Endothelial cell of umbilical vein (primary cell): ENCODE data around the gene AUH. TPM values are rescaled to one million over a fixed set of nuclear protein-coding genes. Genes with fewer than 3 reads are reported as not detected.
A peak's percentile ranks its signal among the peaks of the same experiment; 100 is the strongest.

Experiments used
- BruUV-seq: library from RNA; stranded (reverse); fragments of 400-500 nt; replicated peaks from 2 replicates; lab custom pipeline; 2021; lab: Mats Ljungman, UMichigan
- CTCF ChIA-PET: fragments of 300-600, 350-600 bp; sonication (Branson Sonifier 250); formaldehyde crosslinking; loops from one replicate; lab custom pipeline; 2021; ENCODE audit warnings: antibody characterized with exemption, inconsistent platforms; lab: Charles Lee
- POLR2A ChIA-PET: fragments of 300-600, 350-600 bp; sonication (Branson Sonifier 250); formaldehyde crosslinking; loops from one replicate; lab custom pipeline; 2021; ENCODE audit warnings: antibody characterized with exemption, inconsistent platforms; lab: Charles Lee
- DNase-seq: peaks from one replicate; pipeline ENCODE4 v3.0.0-alpha.2; 2011; ENCODE audit warnings: low read depth, low spot score
- FAIRE-seq: peaks from 2 replicates; lab custom pipeline; 2011; peaks lifted over from hg19 to GRCh38; lab: Jason Lieb, UNC
- H2AFZ ChIP-seq: 2 replicates; pipeline ENCODE4 v1.6.0; 2012; ENCODE audit warnings: low read depth, low read length, control low read depth, inconsistent platforms
- H3K27ac ChIP-seq: 2 replicates; pipeline ENCODE4 v1.5.1; 2011; ENCODE audit warnings: low read depth, mild to moderate bottlenecking, control low read depth, low read length, moderate library complexity; ENCODE audit not compliant: insufficient read depth
- H3K27me3 ChIP-seq, 2 experiments: 2 replicates each; pipeline versions ENCODE4 v1.6.0 to v1.6.1; 2011; ENCODE audit warnings: low read length in 2 of 2, mixed read lengths in 1 of 2; ENCODE audit not compliant: control insufficient read depth in 2 of 2, insufficient read depth in 2 of 2
- H3K36me3 ChIP-seq, 2 experiments: 2 replicates in 1 of 2; 3 replicates in 1 of 2; pipeline ENCODE4 v1.5.1; 2011; ENCODE audit warnings: low read length in 2 of 2, mild to moderate bottlenecking in 1 of 2, moderate library complexity in 1 of 2; ENCODE audit not compliant: control insufficient read depth in 2 of 2, insufficient read depth in 2 of 2; ENCODE audit errors: extremely low read depth in 1 of 2
- H3K4me1 ChIP-seq: 3 replicates; pipeline ENCODE4 v1.5.1; 2011; ENCODE audit warnings: mild to moderate bottlenecking, low read length; ENCODE audit not compliant: control insufficient read depth, insufficient read depth; ENCODE audit errors: extremely low read depth
- H3K4me2 ChIP-seq: 2 replicates; pipeline ENCODE4 v1.6.1; 2011; ENCODE audit warnings: low read length, control low read depth, mixed read lengths; ENCODE audit not compliant: insufficient read depth
- H3K4me3 ChIP-seq, 3 experiments: fragments of 200-600 bp in 1 of 3; sonication (generic), shearing (Covaris generic) in 1 of 3; replicated peaks in 1 of 3; 2 replicates each; pipeline ENCODE4 v1.5.1; 2011 to 2016; ENCODE audit warnings: control low read depth in 3 of 3, low read length in 3 of 3, mild to moderate bottlenecking in 2 of 3, inconsistent platforms in 1 of 3, low read depth in 1 of 3, moderate library complexity in 1 of 3; ENCODE audit not compliant: insufficient read depth in 1 of 3
- H3K79me2 ChIP-seq: 2 replicates; pipeline ENCODE4 v1.6.0; 2012; ENCODE audit warnings: low read length, inconsistent platforms; ENCODE audit not compliant: control insufficient read depth, insufficient read depth
- H3K9ac ChIP-seq: replicated peaks from 2 replicates; pipeline ENCODE3; 2011; ENCODE audit warnings: low read length, control low read depth; ENCODE audit not compliant: insufficient read depth; ENCODE audit errors: extremely low read depth
- H3K9me1 ChIP-seq: replicated peaks from 3 replicates; pipeline ENCODE4 v1.6.0; 2011; ENCODE audit warnings: mild to moderate bottlenecking, low read length; ENCODE audit not compliant: control insufficient read depth, insufficient read depth; ENCODE audit errors: extremely low read depth
- H3K9me3 ChIP-seq: replicated peaks from 2 replicates; pipeline ENCODE4 v1.5.1; 2012; ENCODE audit warnings: low read length, inconsistent platforms; ENCODE audit not compliant: control insufficient read depth, insufficient read depth
- H4K20me1 ChIP-seq: replicated peaks from 2 replicates; pipeline ENCODE3; 2011; ENCODE audit warnings: mild to moderate bottlenecking, low read length; ENCODE audit not compliant: control insufficient read depth, insufficient read depth; ENCODE audit errors: extremely low read depth
- GATA2 ChIP-seq: IDR thresholded peaks from 2 replicates; pipeline ENCODE4 v1.7.0; 2011; ENCODE audit warnings: low read depth, mild to moderate bottlenecking, moderate library complexity, mixed read lengths, low read length; ENCODE audit not compliant: insufficient read length, insufficient read depth
- JUN ChIP-seq: IDR thresholded peaks from 2 replicates; pipeline ENCODE4 v1.6.1; 2011; ENCODE audit warnings: borderline replicate concordance, low read depth; ENCODE audit not compliant: insufficient read length, insufficient read depth
- MAX ChIP-seq: IDR thresholded peaks from 2 replicates; pipeline ENCODE4 v1.6.1; 2011; ENCODE audit not compliant: insufficient read depth, insufficient read length
- MYC ChIP-seq: IDR thresholded peaks from one replicate; pipeline ENCODE4 v1.6.1; 2011; ENCODE audit warnings: mild to moderate bottlenecking, low read depth, low read length
- POLR2AphosphoS5 ChIP-seq: IDR thresholded peaks from 2 replicates; pipeline ENCODE4 v1.6.1; 2012; ENCODE audit warnings: low read depth, mild to moderate bottlenecking, control low read depth, low read length, moderate library complexity; ENCODE audit not compliant: insufficient read depth
- dilution Hi-C: fragments of 300-500 bp; cut with MboI; formaldehyde crosslinking; loops from one replicate; pipeline ENCODE4 v1.15.0; 2019; ENCODE audit warnings: low sequenced_read_pairs; ENCODE audit not compliant: extremely low pct_ligation_motif_present
- intact Hi-C: fragments of 100-400 bp; cut with micrococcal nuclease; formaldehyde crosslinking; loops from one replicate; pipeline ENCODE4 v1.10.0; 2022
- polyA plus RNA-seq, 4 experiments: library from polyadenylated mRNA; depleted of rRNA in 3 of 4; stranded (reverse) in 3 of 4; unstranded in 1 of 4; fragments of >200 nt; gene quantifications; 2 replicates each; pipeline versions ENCODE4 v1.2.1 to v1.2.3, GENCODE V29; 2011 to 2012; ENCODE audit warnings: missing spikeins in 1 of 4
- total RNA-seq: library from RNA; stranded (reverse); gene quantifications from 2 replicates; pipeline ENCODE4 v1.2.3, GENCODE V29; 2021
- TF ChIP-seq, protein P1 (sequence below), 2 donors: IDR thresholded peaks; 1 replicate in 1 of 2; 2 replicates in 1 of 2; pipeline ENCODE4 v1.5.1; 2011; ENCODE audit warnings: low read length in 2 of 2, mild to moderate bottlenecking in 2 of 2, moderate library complexity in 2 of 2, control low read depth in 1 of 2, inconsistent platforms in 1 of 2, low read depth in 1 of 2; ENCODE audit not compliant: insufficient read depth in 1 of 2; ENCODE audit errors: extremely low read depth in 1 of 2

AUH gene
- total and polyA plus RNA-seq, 2 donors (not counting 3 experiments of a cell fraction or from before 2014, with no cell fraction given), result 2.3 to 9.2 TPM

- no peaks in the 10 kb centered on the region for H3K9me3 ChIP-seq
- no peaks in the 10 kb centered on the region for H3K36me3 ChIP-seq
- H3K9me1 ChIP-seq, result no peaks in the 10 kb centered on the region
- TF ChIP-seq, protein P1, sequence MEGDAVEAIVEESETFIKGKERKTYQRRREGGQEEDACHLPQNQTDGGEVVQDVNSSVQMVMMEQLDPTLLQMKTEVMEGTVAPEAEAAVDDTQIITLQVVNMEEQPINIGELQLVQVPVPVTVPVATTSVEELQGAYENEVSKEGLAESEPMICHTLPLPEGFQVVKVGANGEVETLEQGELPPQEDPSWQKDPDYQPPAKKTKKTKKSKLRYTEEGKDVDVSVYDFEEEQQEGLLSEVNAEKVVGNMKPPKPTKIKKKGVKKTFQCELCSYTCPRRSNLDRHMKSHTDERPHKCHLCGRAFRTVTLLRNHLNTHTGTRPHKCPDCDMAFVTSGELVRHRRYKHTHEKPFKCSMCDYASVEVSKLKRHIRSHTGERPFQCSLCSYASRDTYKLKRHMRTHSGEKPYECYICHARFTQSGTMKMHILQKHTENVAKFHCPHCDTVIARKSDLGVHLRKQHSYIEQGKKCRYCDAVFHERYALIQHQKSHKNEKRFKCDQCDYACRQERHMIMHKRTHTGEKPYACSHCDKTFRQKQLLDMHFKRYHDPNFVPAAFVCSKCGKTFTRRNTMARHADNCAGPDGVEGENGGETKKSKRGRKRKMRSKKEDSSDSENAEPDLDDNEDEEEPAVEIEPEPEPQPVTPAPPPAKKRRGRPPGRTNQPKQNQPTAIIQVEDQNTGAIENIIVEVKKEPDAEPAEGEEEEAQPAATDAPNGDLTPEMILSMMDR (IDR thresholded peaks at IDR 0.05; ENCODE audit: extremely low read depth in 1 of 2, insufficient read depth in 1 of 2, low read depth in 1 of 2, low read length in 2 of 2), result no peak
- TF ChIP-seq MAX, result no peak
- dilution Hi-C loops (no loop called here), intact Hi-C loops (no loop called here)
- DNase-seq (no peak), FAIRE-seq (no peak)
- no peak overlapping the region for H2AFZ ChIP-seq
- H3K79me2 ChIP-seq, result no peaks in the 10 kb centered on the region
- no peak overlapping the region for H3K27ac ChIP-seq
- peaks cover 10% of the 10 kb centered on the region for H3K4me1 ChIP-seq
- H3K4me2 ChIP-seq, result no peak overlapping the region
- H3K27me3 ChIP-seq, result no peaks in the 10 kb centered on the region
- no peak overlapping the region for H3K9ac ChIP-seq
- ChIA-PET CTCF (interaction anchor here (0.7 to 1.2 kb wide), 2 partner anchors 161 to 228 kb away, joined by 3 read pairs; no protein-coding TSS in a partner anchor), POLR2A (no interaction called here)
- no peak overlapping the region for H3K4me3 ChIP-seq
- no peaks in the 10 kb centered on the region for H4K20me1 ChIP-seq
- BruUV-seq, result no TSS peak
Measured at GRCh38 chr9:91198405-91198804, 163.3 kb downstream of the AUH start.

GRCh38 chr9:91197232-91198181, 164.2 kb downstream of the AUH start:
- dilution Hi-C loops, result no loop called here
- Histone ChIP-seq H4K20me1 (no peaks in the 10 kb centered on the region), H3K9me3 (no peaks in the 10 kb centered on the region), H3K4me3 (no peak overlapping the region), H3K9me1 (no peaks in the 10 kb centered on the region), H3K4me1 (peaks cover 16% of the 10 kb centered on the region), H3K36me3 (no peaks in the 10 kb centered on the region), H3K79me2 (no peaks in the 10 kb centered on the region), H3K4me2 (no peak overlapping the region), H3K27ac (no peak overlapping the region), H3K9ac (no peak overlapping the region), H3K27me3 (no peaks in the 10 kb centered on the region), H2AFZ (no peak overlapping the region)
- ChIA-PET POLR2A (no interaction called here), CTCF (interaction anchor here (0.7 to 1.3 kb wide), 4 partner anchors 10 to 228 kb away, joined by 3 read pairs; no protein-coding TSS in a partner anchor)
- TF ChIP-seq JUN (no peak), MAX (peak; percentile 67), MYC (no peak), GATA2 (no peak), POLR2AphosphoS5 (no peak)
- TF ChIP-seq, protein P1 (IDR thresholded peaks at IDR 0.05; ENCODE audit: extremely low read depth in 1 of 2, insufficient read depth in 1 of 2, low read depth in 1 of 2, low read length in 2 of 2), result no peak
- DNase-seq (peak; percentile 70), FAIRE-seq (no peak)
- intact Hi-C loops, result no loop called here
- BruUV-seq, result no TSS peak
